Renal cortex interstitium (tissue), 11 donors: ENCODE data around the gene COMMD6. TPM values are rescaled to one million over a fixed set of nuclear protein-coding genes. Genes with fewer than 3 reads are reported as not detected.
"Not testable (repeated sequence)": the region's sequence is repeated elsewhere in the genome, so short reads cannot be mapped to it uniquely, and the experiment has no call there.

Source experiments
- DNase-seq, 11 donors: peaks; one replicate each; pipeline ENCODE4 v3.0.0-alpha.2; 2013; ENCODE audit warnings: low read depth in 9 of 11, low spot score in 4 of 11; ENCODE audit errors: extremely low read depth in 1 of 11
- polyA plus RNA-seq, 3 donors: library from polyadenylated mRNA; unstranded; fragments of 120-200 nt; gene quantifications; one replicate each; pipeline ENCODE4 v1.2.1, GENCODE V29; 2013; ENCODE audit not compliant: insufficient read length in 3 of 3

The COMMD6 gene
- polyA plus RNA-seq, 3 donors, result 205 to 265 (median 255) TPM

DNA sequence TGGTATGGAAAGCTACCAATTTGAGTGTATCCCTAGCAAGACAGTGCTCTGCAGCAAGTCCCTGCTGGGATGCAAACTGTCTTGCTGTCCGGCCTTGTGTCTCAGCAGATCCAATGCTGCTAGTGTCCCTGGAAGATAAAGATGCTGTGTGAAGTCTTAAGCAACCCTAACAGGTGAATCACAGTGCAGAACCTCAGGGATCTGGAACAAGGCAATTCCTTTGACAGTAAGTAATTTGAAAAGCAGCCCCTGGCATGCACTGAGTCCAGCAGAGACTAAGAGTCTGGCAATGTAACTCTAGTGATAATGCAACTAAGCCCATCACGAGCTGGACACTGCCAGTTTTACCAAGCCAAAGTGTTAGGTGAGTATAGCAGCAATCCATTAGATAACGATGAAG lies 10.3 kb upstream of the COMMD6 start:
- DNase-seq, result no peak

- DNase-seq, result not testable (repeated sequence)
Measured at GRCh38 chr13:75545386-75545785, 7.7 kb upstream of the COMMD6 start.

DNA sequence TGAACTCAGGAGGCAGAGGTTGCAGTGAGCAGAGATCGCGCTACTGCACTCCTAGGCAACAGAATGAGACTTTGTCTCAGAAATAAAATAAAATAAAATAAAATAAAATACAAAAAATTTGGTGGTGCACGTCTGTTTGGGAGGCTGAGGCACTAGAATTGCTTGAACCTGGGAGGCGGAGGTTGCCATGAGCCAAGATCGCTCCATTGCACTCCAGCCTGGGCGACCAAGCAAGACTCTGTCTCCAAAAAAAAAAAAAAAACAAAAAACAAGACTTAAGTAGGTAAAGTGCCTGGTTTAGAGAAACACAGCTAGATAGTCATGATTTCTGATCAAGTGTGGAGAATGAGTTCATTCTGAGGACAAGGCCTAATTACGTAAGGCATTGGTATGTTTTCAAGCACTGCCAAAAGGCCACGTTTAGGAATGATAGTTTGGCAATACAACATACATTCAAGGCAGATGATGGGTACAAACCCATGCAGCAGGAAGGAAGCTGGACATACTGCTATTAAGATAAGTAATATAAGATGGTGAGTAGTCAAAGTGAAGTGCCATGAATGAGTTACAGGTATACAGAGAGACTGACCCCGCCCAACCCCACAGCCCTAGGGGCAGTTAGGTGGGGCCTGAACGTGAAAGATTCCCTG lies 7.2 kb upstream of the COMMD6 start:
- DNase-seq, result no peak

DNA sequence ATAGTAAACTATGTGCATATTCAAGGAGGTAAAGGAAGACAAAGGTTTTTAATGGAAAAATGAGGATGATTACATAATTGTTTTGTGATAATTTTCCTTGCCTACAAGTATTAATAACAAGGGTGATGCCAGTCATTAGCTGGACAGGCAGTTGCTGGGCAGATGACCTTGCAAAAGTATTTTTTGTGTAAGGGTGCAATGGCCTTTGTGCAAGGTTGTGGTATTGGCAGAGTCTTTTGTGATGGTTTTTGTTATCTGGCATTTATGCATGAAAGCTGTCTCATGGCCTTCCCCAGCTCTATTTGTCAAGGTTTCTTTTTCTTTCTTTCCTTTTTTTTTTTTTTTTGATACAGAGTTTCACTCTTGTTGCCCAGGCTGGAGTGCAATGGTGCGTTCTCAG lies 4.3 kb upstream of the COMMD6 start:
- no peak for DNase-seq

- no peak for DNase-seq
Measured at GRCh38 chr13:75541287-75541686, 3.6 kb upstream of the COMMD6 start.

- DNase-seq, result no peak
Measured at GRCh38 chr13:75533861-75534260, 3.8 kb downstream of the COMMD6 start.

GRCh38 chr13:75530549-75530961 lies 7.1 kb downstream of the COMMD6 start:
- no peak for DNase-seq

DNA sequence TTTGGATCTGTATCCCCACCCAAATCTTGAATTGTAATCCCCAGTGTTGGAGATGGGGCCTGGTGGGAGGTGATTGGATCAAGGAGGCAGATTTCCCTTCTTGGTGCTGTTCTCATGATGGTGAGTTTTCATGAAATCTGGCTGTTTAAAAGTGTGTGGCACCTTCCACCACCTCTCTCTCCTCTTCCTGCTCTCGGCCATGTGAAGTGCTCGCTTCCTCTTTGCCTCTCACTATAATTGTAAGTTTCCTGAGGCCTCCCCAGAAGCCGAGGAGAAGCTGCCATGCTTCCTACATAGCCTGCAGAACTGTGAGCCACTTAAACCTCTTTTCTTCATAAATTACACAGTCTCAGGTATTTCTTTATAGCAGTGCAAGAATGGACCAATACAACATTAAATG lies 15.7 kb downstream of the COMMD6 start:
- no peak for DNase-seq

DNA sequence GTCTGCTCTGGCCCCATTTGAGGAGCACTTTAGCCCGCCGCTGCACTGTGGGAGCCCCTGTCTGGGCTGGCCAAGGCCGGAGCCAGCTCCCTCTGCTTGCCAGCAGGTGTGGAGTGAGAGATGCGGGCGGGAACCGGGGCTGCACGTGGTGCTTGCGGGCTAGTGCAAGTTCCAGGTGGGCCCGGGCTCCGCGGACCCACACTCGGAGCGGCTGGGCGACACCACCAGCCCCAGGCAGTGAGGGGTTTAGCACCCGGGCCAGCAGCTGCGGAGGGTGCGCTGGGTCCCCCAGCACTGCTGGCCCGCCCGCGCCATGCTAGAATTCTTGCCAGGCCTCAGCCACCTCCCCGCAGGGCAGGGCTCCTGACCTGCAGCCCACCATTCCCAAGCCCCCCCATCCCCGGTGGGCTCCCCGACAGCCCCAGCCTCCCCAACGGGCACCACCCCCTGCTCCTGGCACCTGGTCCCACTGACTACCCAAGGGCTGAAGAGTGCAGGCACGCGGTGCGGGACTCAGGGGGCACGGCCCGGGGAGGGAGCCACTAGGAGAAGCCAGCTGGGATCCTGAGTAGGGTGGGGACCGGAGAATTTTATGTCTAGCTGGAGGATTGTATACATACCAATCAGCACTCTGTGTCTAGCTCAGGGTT lies 19.1 kb downstream of the COMMD6 start:
- DNase-seq, result no peak

DNA sequence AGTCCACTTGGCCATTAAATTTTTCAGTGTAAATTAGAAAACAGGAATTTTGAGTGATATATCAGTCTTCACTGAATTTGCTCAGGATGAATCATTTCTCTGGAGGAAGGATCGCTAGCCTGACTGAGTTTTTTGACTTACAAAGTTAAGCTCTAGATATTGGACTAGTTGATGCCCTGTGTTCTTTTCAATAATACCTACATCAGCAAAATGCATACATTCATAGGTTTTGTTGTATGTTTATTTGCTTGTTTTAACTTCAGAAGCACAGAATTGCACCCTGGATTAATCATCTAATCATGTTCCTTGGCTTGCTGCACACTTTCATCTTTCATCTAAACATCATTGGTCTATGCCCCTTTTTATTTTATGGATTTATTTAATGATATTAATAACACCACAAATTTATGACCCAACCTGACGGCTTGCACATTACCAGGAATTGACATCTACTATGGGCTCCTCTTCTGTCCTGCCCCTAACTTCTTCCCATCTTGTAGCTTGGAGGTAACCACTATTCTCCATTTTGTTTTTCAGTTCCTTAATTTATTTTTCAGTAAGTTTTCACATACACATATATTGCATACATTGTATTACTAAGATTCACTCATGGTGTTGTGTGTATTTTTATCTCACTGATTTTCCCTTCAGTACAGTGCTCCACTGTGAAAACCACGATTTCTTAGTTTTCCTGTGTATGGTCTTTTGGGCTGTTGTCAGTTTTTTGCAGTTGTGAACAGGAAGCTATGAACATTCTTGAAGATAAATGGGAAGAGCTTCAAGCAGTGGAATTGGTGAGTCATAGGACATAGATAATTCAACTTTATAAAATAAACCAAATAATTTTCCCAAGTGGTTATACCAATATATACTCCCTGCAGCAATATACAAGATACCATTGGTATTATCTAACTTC lies 23.3 kb downstream of the COMMD6 start:
- DNase-seq, result no peak

GRCh38 chr13:75513271-75513670 lies 24.4 kb downstream of the COMMD6 start:
- DNase-seq, result no peak

DNA sequence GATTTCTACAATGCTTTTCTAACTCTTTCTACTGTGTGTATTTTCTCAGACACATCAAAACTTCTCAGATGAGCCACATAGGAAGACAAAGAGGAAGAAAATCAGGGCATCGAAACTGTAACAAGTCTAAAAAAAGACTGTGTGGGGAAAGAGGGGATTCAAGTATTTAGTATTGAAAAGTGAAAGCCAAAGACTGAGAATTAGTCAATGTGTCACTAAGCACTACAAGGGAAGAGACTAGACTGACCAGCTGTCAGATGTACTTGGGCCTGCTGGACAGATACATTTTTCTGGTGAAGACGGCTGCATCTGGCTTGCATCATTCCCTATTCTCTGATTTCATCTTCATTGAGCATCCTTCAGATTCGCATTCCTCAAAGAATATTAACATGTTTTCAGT lies 25.4 kb downstream of the COMMD6 start:
- no peak for DNase-seq

DNA sequence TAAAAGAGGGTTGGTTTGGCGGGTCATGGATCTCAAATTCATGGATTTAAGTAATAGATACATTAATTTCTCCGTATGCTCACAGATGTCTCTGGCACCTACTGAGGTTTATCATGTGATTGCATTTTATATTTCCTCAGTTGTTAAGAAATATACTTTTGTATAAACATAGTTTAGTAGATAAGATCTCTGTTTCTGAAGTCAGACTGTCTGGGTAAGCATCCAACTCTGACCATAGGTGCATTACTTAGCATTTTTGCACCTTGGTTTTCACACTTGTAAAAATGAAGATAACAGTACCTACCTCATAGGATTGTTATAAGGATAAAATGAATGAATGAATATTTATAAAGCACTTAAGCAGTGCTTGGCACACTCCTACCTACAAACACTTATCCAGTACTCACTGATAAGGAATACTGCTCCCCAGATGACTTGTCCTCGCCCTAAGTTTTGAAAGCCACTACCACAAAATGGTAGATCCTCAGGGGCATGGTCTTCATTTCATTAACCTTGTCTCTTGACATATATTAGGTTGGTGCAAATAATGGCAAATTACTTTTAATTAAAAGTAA lies 26.5 kb downstream of the COMMD6 start:
- DNase-seq, result no peak

DNA sequence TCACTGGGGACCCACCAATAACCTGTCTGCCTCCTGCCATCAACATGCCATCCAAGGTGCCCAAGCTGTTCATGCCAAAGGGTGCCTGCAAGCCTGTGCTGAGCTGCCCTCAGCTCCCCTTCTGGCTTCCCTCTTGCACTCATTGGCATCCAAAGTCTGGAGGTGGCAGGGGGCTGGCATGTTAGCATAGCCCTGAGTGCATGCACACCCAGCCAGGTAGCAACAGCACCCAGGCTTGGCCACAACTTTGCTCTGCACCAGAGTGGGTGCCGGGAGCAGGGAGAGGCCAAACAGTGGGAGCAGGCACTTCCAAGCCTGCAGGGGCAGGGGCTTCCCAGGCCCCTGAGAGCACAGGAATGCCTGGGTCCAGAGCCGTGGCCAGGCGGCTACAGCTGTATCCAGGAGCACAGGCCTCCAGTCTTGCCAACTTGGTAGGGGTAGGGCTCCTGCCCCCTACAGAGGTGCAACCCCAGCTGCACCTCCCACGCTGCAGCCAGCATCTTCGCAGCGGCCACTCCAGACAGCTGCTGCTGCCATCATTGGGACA lies 29.6 kb downstream of the COMMD6 start:
- DNase-seq, result no peak

DNA sequence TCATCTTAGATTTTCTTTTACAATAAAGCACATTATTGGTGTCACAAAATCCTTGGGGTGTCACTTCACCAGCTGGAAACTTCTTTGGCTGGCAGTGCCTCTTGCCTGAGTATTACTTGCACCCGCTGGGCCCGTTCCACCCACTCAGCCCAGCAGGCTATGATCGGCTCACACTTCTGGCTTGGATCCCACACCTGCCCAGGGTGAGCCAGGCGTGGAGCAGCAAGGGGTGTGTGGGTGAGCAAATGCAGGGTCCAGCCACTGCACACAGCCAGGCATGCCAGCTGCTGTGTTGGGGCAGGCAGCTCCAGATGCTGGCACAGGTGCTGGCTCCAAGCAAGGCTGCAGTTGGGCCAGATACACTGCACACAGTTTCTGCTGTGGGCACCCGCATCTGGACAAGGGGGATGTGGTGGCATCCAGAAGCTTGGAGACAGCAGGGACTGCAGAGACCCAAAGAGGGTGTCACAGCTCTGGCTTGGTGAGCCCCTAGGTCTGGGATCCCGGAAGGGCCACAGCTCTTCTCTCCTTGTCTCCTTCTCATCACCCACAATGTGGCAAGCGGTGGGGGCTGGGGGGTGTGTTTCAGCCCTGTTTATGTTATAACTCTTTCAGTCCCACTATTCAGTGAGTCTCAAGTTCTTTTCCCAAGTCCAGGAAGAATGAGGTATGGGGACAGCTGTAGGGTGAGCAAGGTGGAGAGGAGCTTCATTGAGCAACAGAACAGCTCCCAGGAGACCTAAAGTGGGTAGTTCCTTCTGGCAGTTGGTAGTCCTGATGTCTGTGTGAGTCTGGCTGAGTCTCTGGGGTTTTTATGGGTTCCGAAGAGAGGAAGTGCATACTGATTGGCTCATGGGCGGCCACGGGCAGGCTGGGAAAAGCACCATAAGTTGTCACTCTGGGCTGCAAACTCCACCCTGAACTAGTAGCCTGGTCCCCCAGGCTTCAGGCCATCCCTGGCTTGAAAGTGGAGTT lies 30.3 kb downstream of the COMMD6 start:
- no peak for DNase-seq

- no peak for DNase-seq
Measured at GRCh38 chr13:75506018-75506417, 31.6 kb downstream of the COMMD6 start.

DNA sequence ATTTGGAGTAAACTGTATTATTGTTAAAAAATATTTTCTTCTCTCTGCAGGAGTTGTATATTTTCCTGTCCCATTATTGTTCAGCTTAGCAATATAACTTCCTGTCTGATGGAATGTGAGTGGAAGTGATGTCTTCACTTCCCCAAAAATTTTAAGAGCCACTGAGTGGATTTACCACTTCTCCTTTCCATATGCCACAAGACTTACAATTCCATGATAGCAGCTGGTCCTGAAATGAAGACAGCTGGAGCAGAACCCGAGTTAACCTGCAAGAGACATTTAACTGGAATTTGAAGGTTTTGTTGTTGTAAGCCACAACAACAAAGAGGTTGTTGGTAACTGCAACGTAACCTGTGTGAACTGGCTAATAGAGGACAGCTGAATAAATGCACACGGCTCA lies 32.3 kb downstream of the COMMD6 start:
- DNase-seq, result no peak

- DNase-seq, result no peak
Measured at GRCh38 chr13:75495938-75496337, 41.7 kb downstream of the COMMD6 start.
